GM21390 (cell line): ENCODE data around the gene ZBTB24.

Experiments
- ATAC-seq: cut with Tn5 transposase; IDR thresholded peaks from one replicate; pipeline ENCODE4 v1.9.1; 2021; ENCODE audit not compliant: unreplicated experiment

Gene ZBTB24

GRCh38 chr6:109434456-109434855 is 48.6 kb downstream of the ZBTB24 start:
- ATAC-seq = no peak

GRCh38 chr6:109429496-109429895 is 53.5 kb downstream of the ZBTB24 start:
- ATAC-seq = no peak

DNA sequence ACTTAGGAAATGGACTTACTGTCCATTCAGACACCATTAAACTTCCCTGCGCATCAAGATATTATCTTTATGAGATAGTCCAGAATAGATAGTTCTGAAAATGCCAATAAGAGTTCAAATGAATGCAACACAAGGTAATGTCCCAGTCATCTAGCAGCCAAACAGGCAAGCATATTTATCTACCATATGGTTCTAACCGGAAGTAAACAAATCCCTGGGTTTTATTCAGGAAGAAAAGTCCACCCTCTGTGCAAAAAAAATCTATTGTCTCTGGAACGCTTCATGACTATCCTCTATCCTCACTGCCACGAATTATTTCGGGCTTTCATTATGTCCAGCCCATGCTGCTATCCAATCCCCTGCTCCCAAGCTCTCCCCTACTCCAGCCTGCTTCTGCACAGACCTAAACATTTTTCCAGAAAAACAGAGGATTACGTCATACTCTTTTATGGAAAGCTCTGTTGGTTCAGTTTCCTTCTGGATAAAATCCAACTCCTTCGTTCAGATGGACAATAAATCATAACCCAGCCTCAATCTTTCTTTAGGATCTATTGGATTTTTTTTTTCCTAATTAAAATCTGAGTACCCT is 54.0 kb downstream of the ZBTB24 start:
- no peak for ATAC-seq

GRCh38 chr6:109424946-109425345 is 58.1 kb downstream of the ZBTB24 start:
- no peak for ATAC-seq

- ATAC-seq = no peak
These were observed 61.8 kb downstream of the ZBTB24 start for GRCh38 chr6:109421184-109421583.

DNA sequence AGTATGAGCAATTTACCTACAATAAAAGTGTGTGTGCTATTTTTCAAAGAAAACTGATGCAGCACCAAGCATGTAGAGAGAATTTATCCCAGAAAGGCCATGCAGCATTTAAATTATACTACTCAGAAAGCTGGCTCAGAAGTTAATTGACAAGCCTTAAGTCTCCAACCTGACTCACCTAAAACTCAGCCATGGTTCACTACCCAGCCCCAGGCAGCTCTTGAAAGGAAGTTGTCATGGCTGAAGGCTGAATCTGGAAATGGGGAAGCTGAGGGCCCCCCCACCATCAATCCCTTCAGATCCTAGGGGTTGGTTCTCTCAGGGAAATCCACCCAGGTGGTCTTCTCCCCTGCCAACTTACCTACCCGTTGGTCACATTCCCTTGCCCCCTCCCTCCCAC is 62.3 kb downstream of the ZBTB24 start:
- no peak for ATAC-seq

GRCh38 chr6:109417646-109418045 is 65.4 kb downstream of the ZBTB24 start:
- no peak for ATAC-seq
